Measurements from ENCODE around the gene SMAD2.

DNA sequence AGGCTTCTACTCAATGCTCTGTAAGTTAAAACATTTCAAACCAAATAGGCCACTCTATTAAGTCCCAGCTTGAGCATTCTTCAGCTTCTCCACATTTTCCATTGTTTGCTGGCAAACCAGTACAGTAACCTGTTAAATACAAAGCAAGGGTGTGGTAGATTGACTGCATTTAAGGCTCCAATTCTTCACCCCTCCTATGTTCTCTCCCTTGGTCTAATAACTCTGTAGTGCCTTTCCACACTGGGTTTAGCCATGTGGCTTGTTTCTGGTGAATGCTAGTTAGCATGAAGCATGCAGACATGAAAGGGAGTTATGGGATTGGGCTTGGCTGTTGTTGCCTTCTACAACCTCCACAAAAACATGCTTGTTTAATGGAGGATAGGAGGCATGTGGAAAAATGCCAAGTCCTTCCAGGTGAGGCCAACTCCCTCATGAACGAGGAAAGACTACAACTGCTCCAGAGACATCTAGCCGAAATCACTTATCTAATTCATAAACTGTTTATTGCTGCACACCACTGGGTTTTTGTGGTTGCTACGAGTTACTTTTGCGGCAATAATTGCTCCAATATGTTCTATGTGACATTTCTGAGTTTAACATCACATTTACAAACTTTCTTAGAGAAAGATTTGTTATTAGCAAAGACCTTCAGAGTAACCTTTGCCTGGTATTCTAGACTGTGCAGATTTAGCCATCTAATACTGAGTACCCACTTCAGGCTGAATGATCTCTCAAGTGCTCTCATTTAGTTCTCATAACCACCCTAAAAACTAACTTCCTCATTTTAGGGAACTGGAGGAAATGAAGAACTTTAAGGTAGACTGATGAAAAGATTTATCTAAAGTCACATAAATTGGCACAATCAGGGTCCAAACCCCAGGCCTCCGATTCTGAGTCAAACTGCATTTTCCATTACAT, 104.0 kb downstream of the SMAD2 start:
- TF ChIP-seq POLR2A (IDR thresholded peaks at IDR 0.05): no peak
- TF ChIP-seq, protein P1, sequence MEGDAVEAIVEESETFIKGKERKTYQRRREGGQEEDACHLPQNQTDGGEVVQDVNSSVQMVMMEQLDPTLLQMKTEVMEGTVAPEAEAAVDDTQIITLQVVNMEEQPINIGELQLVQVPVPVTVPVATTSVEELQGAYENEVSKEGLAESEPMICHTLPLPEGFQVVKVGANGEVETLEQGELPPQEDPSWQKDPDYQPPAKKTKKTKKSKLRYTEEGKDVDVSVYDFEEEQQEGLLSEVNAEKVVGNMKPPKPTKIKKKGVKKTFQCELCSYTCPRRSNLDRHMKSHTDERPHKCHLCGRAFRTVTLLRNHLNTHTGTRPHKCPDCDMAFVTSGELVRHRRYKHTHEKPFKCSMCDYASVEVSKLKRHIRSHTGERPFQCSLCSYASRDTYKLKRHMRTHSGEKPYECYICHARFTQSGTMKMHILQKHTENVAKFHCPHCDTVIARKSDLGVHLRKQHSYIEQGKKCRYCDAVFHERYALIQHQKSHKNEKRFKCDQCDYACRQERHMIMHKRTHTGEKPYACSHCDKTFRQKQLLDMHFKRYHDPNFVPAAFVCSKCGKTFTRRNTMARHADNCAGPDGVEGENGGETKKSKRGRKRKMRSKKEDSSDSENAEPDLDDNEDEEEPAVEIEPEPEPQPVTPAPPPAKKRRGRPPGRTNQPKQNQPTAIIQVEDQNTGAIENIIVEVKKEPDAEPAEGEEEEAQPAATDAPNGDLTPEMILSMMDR (IDR thresholded peaks at IDR 0.05): no peak

Data from testis (tissue), 2 donors.